Measurements from ENCODE around the gene CYTH1. TPM values are rescaled to one million over a fixed set of nuclear protein-coding genes. Genes with fewer than 3 reads are reported as not detected.

CYTH1 gene
- total RNA-seq, 4 donors from 2014 or later = 103 to 156 (median 142) TPM

GRCh38 chr17:78682363-78682762 is 99.7 kb downstream of the CYTH1 start:
- Histone ChIP-seq H3K9me3 (no peaks in the 10 kb centered on the region), H3K27ac (no peak overlapping the region), H3K4me3 (no peak overlapping the region), H3K4me1 (peaks cover 0 to 5% (median 0%) of the 10 kb centered on the region in 4 donors), H3K27me3 (no peaks in the 10 kb centered on the region), H3K36me3 (peaks cover 0 to 46% (median 16%) of the 10 kb centered on the region in 4 donors)
- in situ Hi-C loops (cut with MboI; ENCODE audit: low pct_ligation_motif_present in 1 of 4, low pct_unique_long_range_greater_than_20kb in 1 of 4, low sequenced_read_pairs in 3 of 4) (no loop called here), intact Hi-C loops (cut with DNase I; ENCODE audit: low total_unique reads) (no loop called here)
- DNase-seq = no peak
- TF ChIP-seq POLR2AphosphoS5 (IDR thresholded peaks at IDR 0.05) = peak in 1 of 3 donors; percentile 18
- no peak for TF ChIP-seq CTCF (IDR thresholded peaks at IDR 0.05)
- no peak for TF ChIP-seq EP300 (IDR thresholded peaks at IDR 0.05; ENCODE audit: low read depth)
- WGBS, 2 donors (ENCODE audit: low coverage in 1 of 2) = 88 to 100% methylated on average over 1 to 2 of the region's 2 CpGs

GRCh38 chr17:78680436-78680835 is 101.6 kb downstream of the CYTH1 start:
- Histone ChIP-seq H3K4me3 (no peak overlapping the region), H3K27ac (no peak overlapping the region), H3K9me3 (no peaks in the 10 kb centered on the region)

GRCh38 chr17:78679495-78680395 is 102.3 kb downstream of the CYTH1 start:
- intact Hi-C loops (cut with DNase I; ENCODE audit: low total_unique reads) (no loop called here), in situ Hi-C loops (cut with MboI; ENCODE audit: low pct_ligation_motif_present in 1 of 4, low pct_unique_long_range_greater_than_20kb in 1 of 4, low sequenced_read_pairs in 3 of 4) (no loop called here)
- WGBS, 2 donors (ENCODE audit: low coverage in 1 of 2) = 78 to 90% methylated on average over 11 to 24 of the region's 24 CpGs
- H3K4me1 ChIP-seq = peaks cover 0 to 5% (median 0%) of the 10 kb centered on the region in 4 donors
- H3K4me3 ChIP-seq = no peak overlapping the region
- H3K27me3 ChIP-seq = no peaks in the 10 kb centered on the region
- TF ChIP-seq EP300 (IDR thresholded peaks at IDR 0.05; ENCODE audit: low read depth) (no peak), POLR2AphosphoS5 (IDR thresholded peaks at IDR 0.05) (no peak), CTCF (IDR thresholded peaks at IDR 0.05) (no peak), POLR2A (IDR thresholded peaks at IDR 0.05) (no peak)
- H3K36me3 ChIP-seq = peaks cover 0 to 61% (median 26%) of the 10 kb centered on the region in 4 donors
- no peaks in the 10 kb centered on the region for H3K9me3 ChIP-seq
- no peak for DNase-seq
- no peak overlapping the region for H3K27ac ChIP-seq

More at GRCh38 chr17:78680436-78680835, 101.6 kb downstream of the CYTH1 start:
- no peaks in the 10 kb centered on the region for H3K27me3 ChIP-seq
- peaks cover 0 to 5% (median 0%) of the 10 kb centered on the region in 4 donors for H3K4me1 ChIP-seq
- WGBS, 2 donors (ENCODE audit: low coverage in 1 of 2) = 76 to 85% methylated on average over 4 to 12 of the region's 12 CpGs
- TF ChIP-seq POLR2AphosphoS5 (IDR thresholded peaks at IDR 0.05) = no peak
- no peak for TF ChIP-seq EP300 (IDR thresholded peaks at IDR 0.05; ENCODE audit: low read depth)
- TF ChIP-seq CTCF (IDR thresholded peaks at IDR 0.05) = no peak
- no peak for TF ChIP-seq POLR2A (IDR thresholded peaks at IDR 0.05)
- intact Hi-C loops (cut with DNase I; ENCODE audit: low total_unique reads) = no loop called here
- peaks cover 0 to 58% (median 23%) of the 10 kb centered on the region in 4 donors for H3K36me3 ChIP-seq
- in situ Hi-C loops (cut with MboI; ENCODE audit: low pct_ligation_motif_present in 1 of 4, low pct_unique_long_range_greater_than_20kb in 1 of 4, low sequenced_read_pairs in 3 of 4) = no loop called here
- DNase-seq = no peak

GRCh38 chr17:78678711-78679110 is 103.4 kb downstream of the CYTH1 start:
- no peaks in the 10 kb centered on the region for H3K9me3 ChIP-seq
- peaks cover 0 to 5% (median 0%) of the 10 kb centered on the region in 4 donors for H3K4me1 ChIP-seq
- TF ChIP-seq CTCF (IDR thresholded peaks at IDR 0.05) = no peak
- TF ChIP-seq POLR2AphosphoS5 (IDR thresholded peaks at IDR 0.05) = no peak
- TF ChIP-seq POLR2A (IDR thresholded peaks at IDR 0.05) = no peak
- no peak for TF ChIP-seq EP300 (IDR thresholded peaks at IDR 0.05; ENCODE audit: low read depth)
- in situ Hi-C loops (cut with MboI; ENCODE audit: low pct_ligation_motif_present in 1 of 4, low pct_unique_long_range_greater_than_20kb in 1 of 4, low sequenced_read_pairs in 3 of 4) = no loop called here
- no peaks in the 10 kb centered on the region for H3K27me3 ChIP-seq
- WGBS, 2 donors (ENCODE audit: low coverage in 1 of 2) = 96% methylated on average over 6 of the region's 6 CpGs; no CpG with 5 or more reads in 1 of the 2 donors
- H3K27ac ChIP-seq = no peak overlapping the region
- intact Hi-C loops (cut with DNase I; ENCODE audit: low total_unique reads) = no loop called here
- H3K36me3 ChIP-seq = peaks cover 0 to 58% (median 29%) of the 10 kb centered on the region in 4 donors
- no peak overlapping the region for H3K4me3 ChIP-seq
- DNase-seq = no peak
